GM19035 (cell line): ENCODE results near the gene NXNL2.

Experiments
- ATAC-seq: cut with Tn5 transposase; IDR thresholded peaks from one replicate; pipeline ENCODE4 v1.9.1; 2021; ENCODE audit not compliant: unreplicated experiment

Gene NXNL2

DNA sequence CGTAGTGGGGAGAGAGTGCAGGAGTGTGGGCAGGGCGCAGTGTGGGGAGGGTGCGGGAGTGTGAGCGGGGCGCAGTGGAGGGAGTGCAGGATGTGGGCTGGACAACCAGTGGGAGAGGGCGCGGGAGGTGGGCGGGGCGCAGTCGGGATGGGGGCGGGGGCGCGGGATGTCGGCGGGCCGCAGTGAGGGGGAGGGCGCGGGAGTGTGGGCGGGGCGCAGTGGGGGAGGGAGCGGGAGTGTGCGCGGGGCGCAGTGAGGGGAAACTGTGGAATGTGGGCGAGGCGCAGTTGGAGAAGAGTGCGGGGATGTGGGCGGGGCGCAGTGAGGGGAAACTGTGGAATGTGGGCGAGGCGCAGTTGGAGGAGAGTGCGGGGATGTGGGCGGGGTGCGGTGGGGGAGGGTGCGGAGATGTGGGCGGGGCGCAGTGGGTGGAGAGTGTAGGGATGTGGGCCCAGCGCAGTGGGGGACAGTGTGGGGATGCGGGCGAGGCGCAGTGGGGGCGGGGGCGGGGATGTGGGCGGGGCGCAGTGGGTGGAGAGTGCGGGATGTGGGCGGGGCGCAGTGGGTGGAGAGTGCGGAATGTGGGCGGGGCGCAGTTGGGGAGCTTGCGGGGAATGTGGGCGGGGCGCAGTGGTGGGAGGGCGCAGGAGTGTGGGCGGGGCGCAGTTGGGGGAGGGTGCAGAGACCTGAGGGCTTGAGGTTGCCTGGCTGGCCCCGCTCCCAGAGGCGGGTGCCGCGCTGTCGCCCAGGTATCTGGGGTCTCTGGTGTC, at the start of gene NXNL2:
TSS of gene NXNL2 (plus strand) at position 723 of the 770 bp plus-strand sequence. CDS start 257 bp downstream, outside the sequence.
- no peak for ATAC-seq

DNA sequence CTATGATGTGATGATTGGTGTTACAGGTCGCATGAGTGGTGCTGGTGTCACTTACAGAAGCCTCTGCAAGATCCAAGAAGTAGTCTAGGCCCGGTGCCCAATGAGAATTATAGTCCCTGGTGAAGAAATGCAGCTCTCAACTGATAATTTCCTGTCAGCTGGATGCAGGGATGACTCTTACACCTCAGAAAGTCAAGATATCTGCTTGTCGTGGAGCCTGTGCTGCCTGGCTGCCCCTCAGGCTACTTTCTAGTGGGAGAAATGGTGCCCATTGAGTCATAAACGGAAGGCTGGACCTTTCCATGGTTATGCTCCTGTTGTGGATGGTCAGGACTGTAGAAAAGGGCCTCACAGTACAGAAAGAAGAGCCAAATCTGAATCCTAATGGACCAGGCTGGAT, 46.8 kb upstream of the NXNL2 start:
- no peak for ATAC-seq

DNA sequence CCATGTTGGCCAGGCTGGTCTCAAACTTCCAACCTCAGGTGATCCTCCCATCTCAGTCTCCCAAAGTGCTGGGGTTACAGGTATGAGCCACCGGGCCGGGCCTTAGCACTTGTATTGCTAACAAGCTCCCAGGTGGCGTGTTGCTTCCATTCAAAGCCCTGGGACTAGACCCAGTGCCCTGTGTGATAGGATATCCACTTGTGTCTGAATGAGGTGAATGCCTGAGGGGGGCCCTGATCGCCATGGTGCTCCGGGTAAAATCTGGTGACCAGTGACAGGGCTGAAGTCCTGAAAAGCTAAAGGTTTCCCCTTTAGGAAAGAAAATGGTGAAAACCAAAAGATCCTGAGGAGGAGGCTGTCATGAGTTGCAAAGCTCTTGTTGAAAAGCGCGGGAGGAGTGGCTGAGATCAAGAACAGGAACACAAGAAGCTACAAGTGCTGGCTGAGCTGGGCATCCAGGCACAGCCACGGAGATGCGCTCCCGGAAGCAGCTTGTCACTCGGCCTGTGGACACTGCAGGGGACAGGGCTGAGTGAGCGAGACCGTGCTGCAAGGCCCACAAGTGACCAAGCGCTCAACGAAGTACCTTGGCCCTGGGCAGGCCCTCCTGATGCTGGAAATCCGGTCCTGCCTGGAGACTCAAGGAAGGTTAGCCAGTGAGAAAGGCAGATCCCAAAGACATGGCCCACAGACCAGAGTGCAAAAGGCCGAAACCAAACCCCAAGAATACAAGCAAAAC, 39.8 kb upstream of the NXNL2 start:
- no peak for ATAC-seq

DNA sequence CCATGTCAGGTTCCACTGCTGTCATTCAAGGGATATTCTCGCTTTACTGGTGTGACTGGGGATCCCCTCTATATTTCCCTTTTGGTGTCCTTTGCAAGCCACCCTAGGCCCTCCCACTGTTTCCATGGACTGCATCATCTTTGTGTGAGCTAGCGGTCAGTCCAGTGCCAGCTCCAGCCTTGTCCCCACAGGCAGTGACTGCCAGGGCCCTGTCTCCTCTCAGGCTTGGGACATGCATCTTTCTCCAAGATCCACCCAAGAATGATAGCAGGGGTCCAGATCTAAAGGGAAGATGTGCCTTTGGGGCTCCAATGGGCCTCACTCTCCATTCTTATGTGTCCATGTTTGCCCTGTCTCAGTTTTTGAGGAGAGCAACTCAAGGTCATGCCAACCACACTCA, 37.8 kb upstream of the NXNL2 start:
- no peak for ATAC-seq

DNA sequence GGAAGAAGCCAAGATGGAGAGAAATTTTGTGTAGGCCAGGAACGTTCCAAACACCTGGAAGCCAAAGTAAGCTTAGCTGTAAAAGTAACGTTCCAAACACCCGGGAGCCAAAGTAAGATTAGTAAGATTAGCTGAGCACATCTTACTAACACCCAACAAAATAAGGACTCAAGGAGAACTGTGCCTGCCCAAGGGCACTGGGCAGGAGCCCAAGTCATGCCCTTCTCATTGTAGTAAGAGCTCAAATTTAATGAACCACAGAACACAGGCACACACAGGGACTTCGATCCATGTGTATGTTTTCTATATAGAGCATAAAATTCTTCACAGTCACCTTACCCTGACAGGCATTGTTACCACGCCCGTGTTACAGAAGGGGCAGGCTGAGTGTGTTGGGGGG, 36.1 kb upstream of the NXNL2 start:
- no peak for ATAC-seq

DNA sequence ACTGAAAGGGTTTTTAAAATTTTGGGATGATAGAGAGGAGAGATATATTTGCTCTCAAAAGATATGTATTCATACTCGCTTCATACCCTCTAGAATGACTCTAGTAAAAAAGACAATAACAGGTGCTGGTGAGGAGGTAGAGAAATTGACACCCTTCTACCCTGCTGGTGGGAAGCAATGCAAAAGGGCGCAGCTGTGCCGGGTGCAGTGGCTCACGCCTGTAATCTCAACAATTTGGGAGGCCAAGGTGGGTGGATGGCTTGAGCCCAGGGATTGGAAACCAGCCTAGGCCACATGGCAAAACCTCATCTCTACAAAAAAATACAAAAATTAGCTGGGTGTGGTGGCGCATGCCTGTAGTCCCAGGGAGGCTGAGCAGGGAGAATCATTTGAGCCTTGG, 33.9 kb upstream of the NXNL2 start:
- ATAC-seq = no peak

DNA sequence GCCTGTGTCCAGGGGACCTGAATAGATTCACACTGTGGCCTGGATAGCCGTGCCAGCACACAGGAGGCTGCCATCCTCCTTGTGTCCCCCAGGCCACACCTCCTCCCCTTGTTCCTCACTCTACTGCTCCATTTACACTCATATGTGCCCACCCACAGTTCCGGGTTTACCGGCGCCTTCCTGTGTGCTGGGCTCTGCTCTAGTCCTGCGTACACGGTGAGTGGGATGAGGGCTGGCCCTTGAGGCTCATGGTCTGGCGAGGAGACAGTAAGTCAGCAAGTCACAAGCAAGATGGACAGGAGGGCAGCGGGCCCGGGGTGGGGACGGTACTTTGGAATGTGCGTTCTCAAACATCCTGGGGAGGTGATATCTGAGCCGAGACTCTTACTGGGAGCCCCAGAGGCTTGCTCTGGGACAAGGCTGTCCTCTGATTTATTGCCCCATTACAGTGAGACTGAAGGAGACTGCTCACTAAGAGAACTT, 32.4 kb upstream of the NXNL2 start:
- ATAC-seq = no peak

DNA sequence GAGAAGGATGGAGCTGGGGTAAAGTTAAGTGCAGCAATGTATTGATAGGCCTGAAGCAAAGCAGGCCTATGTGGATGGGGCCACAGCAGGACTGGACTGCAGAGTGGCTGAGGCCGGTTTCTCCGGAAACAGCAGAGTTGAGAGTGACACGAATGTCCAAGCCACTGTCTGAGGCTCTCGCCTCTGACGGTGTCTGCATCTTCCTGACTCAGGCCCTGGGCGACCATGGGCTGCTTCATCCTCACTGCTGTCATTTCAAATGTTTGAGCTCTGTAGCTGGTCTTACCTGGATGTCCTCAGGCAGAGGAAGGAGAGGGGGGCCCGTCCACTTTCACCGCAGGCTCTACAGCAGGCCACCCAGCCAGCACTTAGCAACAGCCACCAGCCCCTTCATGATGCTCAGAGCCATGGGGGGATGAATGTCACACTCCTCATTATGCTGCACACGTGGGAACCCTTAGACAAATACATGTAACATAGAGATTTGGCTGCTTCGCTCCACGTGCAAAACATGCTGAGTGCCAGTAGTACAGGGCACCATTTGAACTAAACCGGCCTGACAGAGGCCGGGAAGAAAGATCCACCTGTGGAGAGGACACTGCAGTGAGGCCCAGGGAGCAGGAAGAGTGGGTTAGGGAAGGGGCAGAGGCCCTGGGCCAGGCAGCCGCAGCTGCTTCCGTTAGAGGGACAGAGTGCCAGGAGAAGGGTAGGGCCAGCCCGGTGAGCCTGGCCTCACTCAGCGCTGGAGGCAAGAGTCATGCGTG, 31.7 kb upstream of the NXNL2 start:
- no peak for ATAC-seq

DNA sequence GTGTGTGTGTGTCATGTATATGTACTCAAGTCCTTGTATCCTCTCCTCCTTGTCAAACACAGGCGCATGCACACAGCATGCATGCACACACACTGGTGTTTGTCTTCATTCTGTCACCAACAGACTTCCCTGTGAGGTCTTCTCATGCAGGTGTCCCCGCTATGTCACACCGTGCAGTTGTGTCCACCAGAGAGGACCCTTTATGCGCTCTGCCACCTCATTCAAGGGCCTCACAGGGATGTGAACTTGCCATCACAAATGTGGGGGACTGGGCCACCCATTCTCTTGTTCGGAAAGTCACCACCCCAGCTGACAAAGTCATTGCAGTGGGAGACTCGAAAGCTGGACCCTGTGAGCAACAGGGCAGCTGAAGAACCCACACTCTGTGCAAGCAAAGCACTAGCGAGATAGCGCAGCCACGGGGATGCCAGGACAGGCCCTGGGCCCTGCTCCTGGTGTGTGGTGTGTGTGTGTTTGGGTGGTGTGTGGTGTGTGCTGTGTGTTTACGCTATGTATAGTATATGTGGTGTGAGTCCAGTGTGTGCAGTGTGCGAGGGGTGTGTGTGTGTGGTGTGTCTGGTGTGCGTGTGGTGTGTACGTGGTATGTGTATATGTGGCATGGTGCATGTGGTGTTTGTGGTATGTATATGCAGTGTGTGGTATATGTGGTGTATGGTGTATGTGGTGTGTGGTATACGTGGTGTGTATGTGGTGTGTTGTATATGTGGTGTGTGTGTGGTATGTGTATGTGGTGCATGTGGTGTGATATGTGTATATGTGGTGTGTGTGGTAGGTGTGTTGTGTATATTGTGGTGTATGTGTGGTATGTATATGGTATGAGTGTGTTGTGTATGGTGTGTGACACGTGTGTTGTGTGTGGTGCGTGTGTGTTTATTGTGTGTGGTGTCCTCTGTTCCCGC, 30.9 kb upstream of the NXNL2 start:
- no peak for ATAC-seq

DNA sequence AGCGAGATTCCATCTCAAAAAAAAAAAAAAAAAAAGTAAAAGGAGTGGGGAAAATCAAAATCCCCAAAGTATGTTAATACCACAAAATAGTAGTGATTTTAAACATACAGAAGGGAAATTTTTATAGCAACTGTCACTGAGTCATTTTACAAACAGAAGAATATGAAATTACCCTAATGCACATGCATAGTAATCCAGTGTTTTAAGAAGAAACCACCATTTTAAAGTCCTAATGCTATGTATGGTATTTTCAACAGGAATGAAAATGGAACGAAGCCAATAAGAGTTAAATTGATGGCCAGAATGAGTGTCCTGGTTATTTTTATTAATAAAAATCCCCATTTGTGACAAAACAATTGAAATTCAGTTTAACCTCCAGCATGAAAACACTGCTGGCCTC, 26.7 kb upstream of the NXNL2 start:
- no peak for ATAC-seq

DNA sequence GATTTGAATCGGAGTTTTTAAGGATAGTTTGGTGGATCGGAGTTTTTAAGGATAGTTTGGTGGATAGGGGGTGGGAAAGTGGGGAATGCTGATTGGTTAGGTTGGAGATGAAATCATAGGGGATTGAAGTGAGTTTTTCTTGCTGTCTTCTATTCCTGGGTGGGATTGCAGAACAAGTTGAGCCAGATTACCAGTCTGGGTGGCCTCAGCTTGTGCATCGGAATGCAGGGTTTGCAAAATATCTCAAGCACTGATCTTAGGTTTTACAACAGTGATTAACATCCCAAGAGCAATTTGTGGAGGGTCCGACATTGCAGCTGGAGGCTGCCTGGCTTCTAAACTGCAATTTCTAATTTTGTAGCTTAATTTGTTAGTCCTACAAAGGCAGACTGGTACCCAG, 23.1 kb upstream of the NXNL2 start:
- no peak for ATAC-seq

DNA sequence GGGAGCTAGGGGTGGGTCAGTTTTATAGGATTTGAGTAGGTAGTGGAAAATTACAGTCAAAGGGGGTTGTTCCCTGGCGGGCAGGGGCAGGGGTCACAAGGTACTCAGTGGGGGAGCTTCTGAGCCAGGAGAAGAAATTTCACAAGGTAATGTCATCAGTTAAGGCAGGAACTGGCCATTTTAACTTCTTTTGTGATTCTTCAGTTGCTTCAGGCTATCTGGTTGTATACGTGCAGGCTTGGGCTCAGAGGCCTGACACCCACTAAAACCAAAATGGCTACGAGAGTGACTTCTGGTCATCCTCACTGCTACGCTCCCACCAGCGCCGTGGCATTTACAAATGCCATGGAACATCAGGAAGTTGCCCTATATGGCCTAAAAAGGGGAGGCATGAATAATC, 20.7 kb upstream of the NXNL2 start:
- ATAC-seq = no peak

DNA sequence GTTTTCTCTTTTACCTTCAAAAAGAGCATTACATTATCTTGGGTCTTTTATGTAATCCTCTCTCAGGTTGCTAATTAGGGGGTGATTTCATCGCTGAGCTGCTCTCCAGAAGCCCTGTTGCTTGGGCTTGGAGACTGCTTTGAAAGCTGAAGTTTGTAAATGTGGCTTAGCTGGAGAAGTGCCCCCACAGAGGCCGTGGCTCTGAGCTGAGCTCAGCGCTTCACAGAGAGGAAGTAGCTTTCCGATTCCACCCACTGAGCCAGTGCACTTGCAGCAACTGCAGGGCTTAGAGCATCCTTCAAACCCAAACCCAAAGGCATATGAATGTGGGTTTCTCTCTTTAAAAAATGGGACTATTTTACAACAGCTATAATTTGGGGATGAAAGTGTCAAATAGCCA, 13.7 kb upstream of the NXNL2 start:
- no peak for ATAC-seq

DNA sequence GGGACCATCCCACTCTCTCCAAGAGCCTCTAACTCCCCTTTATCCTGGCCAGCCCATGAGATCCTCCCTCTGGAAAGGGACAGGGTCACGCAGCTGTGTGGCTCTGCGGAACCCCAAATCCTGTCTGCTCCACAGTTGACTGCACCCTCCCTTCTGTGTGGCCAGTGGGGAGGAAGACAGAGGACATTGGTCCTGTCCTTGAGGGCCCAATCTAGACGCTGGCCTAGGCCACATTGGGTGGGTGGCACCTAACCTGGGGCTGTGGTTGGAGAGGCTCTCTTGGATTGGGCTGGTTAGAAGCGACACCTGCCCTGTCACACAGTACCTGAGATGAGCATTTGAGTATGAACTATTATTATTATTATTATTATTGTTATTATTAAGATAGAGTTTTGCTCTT, 12.6 kb upstream of the NXNL2 start:
- ATAC-seq = no peak

DNA sequence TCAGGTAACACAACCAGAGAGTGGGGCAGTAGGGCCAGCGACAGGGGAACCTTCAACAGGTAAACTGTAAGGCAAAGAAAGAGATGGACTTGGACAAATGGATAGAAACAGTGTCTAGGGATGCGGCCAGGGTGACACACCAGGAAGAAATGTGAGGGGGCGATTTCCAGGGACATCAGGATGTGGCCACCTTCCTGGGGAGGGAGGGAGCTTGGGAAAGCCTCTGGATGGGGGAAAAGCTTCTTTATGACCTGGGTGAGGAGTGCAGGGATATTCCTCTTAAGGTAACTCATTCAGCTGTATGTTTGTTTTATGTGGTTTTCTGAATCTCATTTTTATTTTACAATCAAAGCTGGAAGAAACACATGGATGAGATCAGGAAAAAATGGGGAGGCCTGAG, 11.9 kb upstream of the NXNL2 start:
- no peak for ATAC-seq

DNA sequence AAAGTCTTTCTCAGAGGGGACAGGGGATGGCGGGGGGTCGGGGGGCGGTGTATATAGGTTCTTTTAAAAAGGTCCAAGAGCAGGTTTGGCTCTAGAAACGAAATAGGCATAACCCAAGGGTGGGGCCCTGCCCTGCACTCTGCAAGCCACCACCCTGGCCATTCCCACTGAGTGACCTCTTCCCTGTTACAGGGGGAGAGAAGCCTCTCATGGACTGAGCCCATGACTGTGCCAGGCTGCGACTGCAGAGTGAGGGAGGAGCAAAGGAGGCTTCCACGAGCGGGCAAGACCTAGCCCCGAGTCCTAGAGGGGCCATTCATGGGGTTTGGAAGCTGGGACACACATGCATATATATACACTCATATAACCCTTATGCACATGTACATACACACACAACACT, 10.1 kb upstream of the NXNL2 start:
- ATAC-seq = no peak

DNA sequence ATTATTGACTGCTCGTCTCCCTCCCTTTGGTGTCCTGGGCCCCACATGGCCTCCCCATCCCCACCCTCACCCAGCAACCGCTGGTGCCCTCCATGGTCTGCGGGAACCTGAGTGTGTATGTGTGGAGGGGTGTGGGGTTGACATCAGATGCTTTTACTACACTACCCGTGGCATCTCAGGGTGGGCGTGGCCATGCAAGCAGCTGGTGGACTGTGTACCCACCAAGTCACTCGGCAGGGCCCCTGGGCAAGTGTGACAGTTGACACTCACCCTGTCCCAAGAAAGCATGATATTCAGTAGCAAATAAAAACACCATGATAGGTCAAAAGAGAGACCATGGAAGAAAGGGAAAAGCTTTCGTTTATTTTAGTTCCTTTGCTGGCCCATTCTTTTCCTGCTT, 7.4 kb upstream of the NXNL2 start:
- ATAC-seq = no peak

DNA sequence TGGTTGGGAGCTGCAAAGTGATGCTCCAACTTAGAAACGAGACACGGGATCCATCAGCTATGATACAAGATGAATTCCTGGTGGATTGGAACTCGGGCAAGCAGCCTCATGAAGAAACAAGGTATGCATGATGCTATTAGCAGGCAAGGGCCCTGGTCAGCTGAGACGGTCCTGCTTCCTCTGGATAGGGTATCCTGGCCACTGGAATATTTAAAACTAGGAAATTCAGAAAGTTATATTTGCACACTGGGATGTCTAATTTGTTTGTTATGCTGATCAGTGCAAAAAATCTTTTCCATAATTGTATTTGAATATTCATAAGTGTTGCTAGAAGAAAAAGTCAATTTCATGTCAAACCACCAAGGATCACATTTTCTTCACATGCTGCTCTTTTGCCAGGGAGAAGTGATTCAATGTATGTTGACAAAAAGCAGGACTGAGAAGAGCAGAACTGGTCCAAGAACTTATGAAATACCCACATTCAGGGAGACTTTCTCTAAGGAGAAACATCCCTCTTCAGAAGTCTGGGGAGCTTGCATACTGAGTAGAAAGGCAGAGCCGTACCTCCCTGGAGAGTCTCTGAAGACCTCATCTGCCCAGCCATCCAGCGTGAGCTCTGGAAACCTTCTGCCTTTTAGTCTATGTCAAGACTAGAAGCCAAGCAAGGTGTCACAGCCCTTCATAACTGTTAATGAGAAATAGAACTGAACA, 6.7 kb upstream of the NXNL2 start:
- ATAC-seq = no peak

DNA sequence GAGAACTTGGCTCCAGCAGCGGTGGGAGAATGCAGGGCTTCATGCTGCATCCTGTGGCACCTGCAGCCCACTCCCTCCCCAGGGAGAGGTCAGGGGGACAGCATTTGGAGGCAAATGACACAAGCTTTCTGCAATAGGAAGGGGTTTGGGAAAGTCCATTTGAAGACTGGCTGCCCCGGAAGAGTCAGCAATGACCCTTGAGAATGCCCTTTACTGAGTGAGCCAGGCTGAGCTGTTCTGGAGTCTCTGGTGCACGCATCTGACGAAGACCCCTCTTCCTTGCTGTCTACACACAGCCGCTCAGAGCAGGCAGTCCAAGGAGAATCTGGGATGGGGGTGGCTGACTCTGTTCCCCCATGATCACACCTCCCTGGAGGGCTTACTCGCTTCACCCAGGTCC, 5.5 kb upstream of the NXNL2 start:
- ATAC-seq = no peak

DNA sequence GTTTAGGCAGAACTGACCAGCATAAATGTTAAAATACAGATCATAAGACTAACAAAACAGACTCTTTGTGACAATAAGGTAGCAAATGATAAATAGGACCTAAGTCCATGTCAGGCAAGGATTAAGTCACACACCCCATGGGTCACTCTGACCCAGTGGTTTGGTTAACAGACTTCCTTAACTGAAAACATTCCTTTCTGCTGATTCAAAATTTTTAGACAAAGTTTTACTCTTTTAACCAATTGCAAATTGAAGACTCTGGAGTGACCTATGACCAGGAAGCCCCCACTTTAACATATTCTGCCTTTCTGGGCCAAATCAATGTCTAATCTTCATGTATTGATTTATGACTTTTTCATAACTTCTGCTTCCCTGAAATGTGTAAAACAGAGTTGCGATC, 4.9 kb upstream of the NXNL2 start:
- no peak for ATAC-seq
